Stimulated activated CD8-positive, alpha-beta memory T cell treated with anti-CD3 and anti-CD28 coated beads, Interleukin-7, amount 100 ng/mL, for 48 hours (primary cell): ENCODE measurements around the gene VAV3.
"Not testable (repeated sequence)": the region's sequence is repeated elsewhere in the genome, so short reads cannot be mapped to it uniquely, and the experiment has no call there.

ENCODE experiments used
- DNase-seq, 2 donors: peaks; one replicate each; pipeline ENCODE4 v3.0.0-alpha.2; 2020; ENCODE audit warnings: low read depth in 1 of 2; ENCODE audit errors: extremely low read depth in 1 of 2

VAV3 gene

DNA sequence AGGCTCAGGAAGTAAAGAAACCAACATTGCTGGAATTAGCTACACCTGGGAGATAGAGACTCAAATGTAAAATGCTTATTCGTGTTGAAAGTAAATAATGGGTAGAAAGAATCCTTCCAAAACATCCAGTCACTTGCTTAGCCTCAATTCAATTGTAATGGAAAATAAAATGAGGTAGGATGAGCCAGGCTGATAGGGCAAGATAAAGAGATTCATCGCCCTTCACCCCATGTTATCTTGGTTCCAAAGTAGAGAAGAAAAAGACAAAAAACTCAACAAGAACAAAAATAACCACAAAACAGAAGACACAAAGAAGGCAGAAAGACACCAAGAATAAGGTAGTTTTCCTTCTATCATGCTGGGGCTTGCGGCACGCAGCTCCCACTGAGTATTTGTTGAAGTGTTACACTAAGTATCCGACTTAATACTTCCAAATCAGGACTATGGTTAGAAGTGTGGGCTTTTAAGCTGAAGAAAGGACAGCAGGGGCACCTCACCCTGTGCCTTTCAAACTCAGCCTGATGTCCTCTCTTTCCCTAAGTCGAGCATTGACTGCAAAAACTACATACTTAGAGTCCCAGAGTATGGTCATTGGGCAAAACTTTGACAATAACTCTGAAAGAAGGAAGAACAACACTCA is 202.1 kb downstream of the VAV3 start:
- DNase-seq, result no peak

DNA sequence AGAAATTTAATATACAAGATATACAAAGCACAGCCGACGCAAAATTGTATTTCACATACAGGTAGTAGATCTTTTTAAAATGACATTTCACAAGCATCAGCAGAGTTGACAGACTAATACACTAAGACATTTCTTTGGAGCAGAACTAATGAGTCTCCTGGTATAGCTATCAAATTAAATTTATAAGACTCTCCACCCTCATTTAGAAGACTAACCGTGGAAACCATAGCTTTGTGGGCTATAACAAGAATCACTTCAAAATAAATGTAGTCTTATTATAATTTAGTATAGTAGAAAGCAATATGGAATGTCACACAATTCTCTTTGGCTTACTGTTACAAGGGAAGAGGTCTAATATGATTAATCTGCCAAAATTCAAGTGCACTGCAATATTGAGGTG is 204.9 kb downstream of the VAV3 start:
- DNase-seq, result no peak

DNA sequence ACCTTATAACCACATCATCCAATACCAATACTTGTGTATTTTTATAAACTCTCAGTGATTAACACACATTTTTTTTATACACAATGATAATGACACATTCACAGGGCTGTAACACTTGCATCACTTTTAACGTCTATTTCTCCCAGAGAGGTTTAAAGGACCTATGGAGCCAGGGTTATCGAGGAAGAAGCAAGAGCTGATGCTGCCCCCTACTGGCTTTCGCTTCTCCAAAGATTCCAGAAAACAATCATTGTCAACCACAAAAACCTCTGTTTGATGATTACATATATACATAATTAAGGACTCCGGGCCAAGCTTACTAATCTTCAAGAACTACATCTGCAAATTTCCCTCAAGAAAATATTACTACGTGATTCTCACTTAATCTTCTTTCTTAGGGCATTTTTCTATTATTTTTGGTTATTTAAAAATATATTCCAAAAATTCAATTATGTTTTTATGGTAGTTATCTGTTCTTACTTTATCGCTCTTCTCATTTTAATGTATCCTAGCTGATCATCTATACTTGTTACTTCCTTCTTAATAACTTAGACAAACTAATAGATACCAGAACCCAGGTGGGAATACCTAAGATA is 214.5 kb downstream of the VAV3 start:
- peak in 1 of 2 donors; percentile 18 for DNase-seq

DNA sequence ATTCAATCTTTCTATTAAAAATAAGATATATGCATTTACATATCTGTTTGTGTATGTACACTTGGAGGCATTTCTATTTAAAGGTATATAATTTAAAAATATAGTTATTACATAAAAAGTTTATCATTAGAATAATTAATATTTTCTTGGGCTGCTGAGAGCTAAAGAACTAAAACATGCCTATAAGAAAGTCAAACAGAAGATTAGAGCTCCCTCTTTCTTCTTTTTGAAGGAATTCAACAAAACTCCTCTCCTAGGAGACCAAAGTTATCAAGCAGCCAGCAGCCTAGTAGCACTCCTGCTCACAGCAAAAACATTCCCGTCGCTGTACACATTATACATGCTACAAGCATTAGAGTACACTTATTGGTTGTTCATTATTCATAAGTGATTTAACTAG is 216.4 kb downstream of the VAV3 start:
- DNase-seq, result no peak

DNA sequence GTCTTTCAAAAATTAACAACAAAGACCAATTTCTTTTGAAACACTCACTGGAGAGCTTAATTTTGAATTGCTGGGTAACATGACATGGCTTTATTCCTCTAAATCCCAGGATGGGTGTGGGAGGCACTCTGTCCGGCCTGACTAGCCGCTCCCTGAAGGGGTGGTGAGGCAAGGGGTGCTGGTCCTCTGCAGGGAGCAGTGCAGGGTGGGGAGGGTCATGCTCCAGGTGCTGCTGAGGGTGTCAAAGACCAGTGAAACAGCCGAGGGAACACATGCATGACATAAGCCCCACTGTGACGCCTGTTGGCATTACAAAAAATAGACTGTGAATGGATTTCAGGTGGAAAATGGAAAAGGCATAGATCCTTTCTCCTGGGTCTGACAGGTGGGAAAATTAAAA is 223.7 kb downstream of the VAV3 start:
- no peak for DNase-seq

DNA sequence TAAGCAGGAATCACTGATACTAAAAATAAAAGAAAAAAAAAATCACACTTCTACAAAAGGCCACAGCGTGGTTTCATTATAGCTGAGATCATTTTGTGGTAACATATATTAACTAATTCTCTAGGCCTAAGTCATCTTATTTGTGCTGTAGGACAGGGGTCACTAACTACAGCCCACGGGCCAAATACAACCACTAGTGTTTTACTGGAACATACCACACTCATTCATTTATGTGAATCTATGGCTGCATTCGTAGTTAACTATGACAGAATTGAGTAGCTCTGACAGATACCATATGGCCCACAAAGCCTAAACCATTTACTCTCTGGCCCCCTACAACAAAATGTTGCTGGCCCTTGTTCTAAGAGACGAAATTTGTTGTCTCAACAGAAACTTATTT is 224.4 kb downstream of the VAV3 start:
- DNase-seq, result no peak

DNA sequence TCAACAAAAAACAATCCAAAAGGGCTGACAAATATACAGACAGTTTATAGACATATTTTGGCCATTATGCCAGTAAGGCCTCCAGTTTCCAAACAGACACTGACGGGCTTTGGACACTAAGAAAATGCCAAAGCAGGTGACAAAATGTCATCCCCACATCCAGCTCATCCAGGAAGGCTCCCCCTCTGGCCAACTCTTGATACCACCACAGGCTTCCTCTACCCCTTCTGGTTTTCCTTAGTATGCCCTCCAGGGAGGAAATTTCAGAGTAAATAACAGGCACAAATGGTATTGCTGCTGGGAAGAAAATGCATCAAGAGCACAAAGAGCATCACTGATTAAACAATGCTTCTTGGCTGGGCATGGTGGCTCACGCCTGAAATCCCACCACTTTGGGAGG is 225.3 kb downstream of the VAV3 start:
- no peak for DNase-seq

DNA sequence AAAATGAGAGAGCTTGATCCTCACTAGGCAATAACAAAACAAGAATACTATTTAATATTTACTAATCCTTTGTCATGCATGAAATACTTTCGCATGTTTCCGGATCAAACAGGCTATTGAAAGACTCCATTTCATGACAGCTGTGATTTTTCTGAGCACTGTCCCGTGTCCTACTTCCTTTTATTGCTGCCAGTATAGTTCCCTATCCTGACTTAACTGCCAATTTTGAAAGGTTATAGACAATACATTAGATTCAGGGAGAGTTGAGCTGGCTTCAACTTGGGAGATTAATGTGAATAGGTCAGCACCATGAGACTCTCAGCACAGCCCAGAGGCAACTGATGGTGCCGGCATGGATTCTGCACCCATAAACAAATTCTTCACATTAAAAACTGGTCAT is 225.8 kb downstream of the VAV3 start:
- no peak for DNase-seq

DNA sequence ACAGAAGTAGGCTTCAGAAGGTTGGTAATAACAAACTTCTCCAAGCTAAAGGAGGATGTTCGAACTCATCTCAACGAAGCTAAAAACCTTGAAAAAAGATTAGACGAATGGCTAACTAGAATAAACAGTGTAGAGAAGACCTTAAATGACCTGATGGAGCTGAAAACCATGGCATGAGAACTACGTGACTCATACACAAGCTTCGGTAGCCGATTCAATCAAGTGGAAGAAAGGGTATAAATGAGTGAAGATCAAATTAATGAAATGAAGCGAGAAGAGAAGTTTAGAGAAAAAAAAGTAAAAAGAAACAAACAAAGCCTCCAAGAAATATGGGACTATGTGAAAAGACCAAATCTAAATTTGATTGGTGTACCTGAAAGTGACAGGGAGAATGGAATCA is 231.6 kb downstream of the VAV3 start:
- DNase-seq, result not testable (repeated sequence)

DNA sequence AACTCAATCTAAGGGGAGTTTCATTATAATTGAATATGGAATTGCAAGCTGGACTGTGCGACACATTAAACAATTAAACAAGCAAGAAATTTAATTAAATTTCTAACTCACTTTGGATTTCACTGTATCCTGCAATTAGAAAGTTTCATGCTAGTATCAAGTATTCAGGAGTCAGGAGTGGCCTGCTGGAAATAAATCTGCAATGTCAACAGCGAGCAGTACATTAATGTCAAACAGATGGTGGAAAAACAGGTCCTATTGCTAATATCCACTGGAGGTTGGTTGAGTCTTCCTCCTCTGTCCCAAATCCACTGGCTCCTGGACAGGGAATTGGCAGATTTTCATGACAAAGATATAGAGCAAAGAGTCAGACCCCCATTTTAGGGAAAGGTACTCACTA is 237.1 kb downstream of the VAV3 start:
- DNase-seq, result no peak

DNA sequence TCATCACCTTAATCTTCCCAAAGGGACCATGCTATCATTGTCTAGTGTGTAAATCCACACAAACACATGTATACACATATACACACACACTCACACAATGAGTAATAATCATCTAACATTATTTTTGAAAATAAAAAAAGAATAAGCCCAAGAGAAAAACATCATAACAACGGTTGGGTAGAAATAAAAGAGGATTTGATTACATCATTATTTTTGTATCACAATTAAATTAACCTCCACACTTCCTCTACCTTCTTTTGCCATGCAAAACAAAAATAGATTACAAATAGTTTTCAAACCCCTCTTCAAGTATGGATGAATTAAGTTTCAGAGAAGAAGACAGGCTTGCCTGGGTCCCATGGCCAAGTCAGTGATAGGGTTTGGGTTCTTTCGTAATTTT is 238.1 kb downstream of the VAV3 start:
- no peak for DNase-seq

DNA sequence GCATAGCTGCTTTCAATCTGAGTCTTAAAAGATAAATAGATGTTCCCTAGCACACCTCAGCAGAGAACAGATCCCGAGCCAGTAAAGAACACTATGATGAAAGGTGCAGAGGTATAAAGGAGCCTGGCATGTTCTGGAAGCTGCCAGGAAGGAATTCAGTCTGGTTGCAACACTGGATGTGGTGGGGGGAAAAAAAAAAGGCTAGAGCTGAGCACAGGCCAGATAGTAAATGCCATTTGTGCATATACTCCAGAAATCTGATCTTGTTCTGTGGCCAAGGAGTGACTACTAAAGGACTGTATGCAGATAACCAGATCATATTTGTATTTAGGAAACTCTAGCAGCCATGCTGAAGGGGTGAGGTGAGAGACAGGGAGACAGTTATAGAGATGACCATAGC is 240.3 kb downstream of the VAV3 start:
- no peak for DNase-seq

DNA sequence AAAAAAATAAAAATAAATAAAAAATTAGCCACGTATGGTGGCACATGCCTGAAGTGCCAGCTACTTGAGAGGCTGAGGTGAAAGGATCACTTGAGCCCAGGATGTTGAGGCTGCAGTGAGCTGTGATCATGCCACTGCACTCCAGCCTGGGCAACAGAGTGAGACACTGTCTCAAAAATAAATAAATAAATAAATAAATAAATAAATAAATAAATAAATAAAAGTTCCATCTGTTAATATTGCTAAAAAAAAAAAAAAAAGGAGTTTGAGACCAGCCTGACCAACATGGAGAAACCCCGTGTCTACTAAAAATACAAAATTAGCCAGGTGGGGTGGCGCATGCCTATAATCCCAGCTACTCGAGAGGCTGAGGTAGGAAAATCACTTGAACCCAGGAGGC is 244.8 kb downstream of the VAV3 start:
- DNase-seq, result not testable (repeated sequence)

DNA sequence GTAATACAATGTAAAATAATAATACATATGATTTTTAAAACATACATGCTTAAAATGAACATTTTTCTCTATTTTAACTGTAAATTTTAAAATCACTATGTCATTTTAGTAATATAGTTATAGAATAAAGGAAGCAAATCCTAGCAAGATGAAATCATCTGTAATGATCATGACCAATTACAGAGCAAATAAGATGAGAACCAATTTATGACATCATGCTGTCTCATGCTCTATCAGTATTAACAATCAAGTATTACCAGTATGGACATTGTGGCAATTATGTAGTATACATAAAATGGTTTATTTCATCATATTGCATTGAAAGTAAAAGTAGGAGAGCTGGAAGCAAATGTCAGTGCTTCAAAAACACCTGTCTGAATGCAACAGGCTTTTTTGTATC is 255.0 kb downstream of the VAV3 start:
- DNase-seq, result no peak

DNA sequence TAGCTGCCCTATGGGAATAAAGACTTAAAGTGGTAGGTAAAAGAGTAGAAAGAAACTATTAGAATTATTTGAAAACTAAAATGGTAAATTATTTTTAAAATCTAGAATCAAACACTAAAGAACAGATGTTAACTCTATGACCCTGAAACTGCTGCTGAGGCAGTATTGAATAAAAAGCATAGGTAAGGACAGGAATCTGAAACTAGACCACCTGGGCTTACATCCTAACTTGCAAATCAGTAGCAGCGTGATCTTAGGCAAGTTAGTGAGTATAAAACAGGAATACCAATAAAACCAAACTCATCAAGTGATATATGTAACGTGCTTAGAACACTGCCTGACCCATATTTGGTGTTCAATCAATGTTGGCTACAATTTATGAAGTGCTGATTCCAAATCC is 257.9 kb downstream of the VAV3 start:
- no peak for DNase-seq

DNA sequence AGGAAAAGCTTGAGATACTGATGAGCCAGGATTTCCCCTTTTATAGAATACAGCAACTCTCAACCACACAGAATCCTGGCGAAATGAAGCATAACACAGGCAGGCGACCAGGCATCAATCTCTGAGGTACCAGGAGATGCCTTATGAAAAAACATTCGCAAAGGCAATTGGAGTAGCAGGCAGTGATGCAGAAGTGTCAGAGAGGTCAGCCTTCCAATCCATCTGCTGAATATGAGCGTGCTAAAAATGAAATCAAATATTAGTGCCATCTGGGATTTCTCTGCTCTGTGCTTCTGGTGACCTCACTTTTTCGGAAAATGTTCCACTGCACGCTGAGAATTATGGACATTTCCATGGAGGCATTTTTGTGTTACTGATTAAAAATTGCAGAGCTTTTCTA is 258.8 kb downstream of the VAV3 start:
- DNase-seq, result no peak

DNA sequence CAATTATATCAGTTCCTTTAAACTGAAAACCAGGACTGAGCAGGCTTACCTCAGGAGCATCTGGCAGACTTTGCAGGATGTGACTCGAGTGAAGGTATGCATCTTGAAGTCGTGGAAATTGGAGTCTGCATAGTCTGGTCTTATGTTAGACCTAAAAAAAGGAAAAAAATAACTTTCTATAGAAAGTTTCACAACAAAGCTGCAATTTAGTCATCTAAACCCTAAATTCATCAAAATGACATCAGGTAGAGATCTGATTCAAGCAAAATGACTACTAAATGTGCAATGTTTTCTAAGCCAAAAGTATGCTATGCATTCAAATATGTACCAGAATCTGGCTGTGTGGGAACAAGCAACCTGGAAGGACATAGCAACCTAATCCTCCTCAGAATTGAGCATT is 260.1 kb downstream of the VAV3 start:
- DNase-seq, result no peak

DNA sequence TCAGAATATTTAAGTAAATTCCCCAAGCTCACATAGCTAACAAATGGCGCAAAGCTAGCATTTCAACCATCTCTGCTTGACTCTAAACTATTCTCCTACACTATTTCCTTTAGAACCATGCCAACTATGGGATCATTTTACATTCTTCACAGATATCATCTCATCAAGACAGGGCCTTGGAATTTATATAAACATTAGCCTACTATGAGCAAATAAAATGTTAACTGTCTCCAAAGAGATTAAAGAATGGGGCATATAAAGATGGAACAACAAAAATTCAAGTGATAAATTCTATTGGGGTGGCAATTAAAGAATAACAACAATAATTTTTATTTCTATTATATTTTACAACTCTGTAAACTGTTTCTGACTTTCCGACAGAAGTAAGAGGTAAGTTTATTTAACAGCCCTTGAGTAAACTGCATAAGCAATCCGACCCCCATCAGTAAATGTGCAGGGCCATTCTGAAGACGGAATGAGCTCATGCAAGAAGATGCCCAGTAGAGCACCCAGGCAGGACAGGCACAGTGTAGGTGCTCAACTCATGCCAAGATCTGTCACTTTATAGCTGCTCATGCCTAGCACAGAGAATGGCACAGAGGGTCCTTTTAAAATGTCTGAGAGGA is 261.9 kb downstream of the VAV3 start:
- no peak for DNase-seq

DNA sequence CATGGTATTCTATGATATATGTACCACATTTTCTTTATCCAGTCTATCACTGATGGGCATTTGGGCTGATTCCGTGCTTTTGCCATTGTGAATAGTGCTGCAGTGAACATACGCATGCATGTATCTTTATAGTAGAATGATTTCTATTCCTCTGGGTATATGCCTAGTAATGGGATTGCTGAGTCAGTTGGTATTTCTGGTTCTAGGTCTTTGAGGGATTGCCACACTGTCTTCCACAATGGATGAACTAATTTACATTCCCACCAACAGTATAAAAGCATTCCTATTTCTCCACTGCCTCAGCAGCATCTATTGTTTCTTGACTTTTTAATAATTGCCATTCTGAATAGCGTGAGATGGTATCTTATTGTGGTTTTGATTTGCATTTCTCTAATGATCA is 264.3 kb downstream of the VAV3 start:
- DNase-seq, result not testable (repeated sequence)

DNA sequence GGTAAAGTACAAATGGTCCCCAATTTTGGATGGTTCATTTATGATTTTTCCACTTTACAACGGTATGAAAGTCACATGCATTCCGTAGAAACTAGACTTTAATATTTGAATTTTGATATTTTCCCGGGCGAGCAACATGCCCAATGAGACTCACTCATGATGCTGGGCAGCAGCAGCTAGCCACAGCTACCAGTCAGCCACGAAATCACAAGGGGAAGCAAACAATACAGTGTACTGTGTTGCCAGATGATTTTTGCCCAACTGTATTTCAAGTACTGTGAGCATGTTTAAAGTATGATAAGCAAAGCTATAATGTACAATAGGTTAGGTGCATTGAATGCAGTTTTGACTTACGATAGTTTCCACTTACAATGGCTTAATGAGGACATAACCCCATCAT is 266.8 kb downstream of the VAV3 start:
- DNase-seq, result no peak

DNA sequence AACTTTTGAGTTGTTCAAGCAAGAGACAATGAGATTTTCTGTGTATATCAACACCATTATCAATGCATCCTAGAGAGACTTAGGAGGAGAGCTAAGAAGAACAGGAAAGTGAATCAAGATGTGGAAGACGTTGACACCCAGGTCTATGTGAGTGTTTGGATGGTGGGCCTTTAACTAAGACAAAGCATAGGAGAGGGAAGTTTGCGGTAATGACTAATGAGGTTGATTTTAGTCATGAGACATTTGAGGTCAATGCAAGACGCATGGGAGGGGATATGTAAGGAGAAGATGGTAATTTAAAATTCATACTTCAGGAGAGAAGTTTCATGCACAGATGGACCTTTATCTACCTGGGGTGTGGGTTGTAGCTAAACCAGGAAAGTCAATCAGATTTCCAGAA is 269.6 kb downstream of the VAV3 start:
- no peak for DNase-seq

DNA sequence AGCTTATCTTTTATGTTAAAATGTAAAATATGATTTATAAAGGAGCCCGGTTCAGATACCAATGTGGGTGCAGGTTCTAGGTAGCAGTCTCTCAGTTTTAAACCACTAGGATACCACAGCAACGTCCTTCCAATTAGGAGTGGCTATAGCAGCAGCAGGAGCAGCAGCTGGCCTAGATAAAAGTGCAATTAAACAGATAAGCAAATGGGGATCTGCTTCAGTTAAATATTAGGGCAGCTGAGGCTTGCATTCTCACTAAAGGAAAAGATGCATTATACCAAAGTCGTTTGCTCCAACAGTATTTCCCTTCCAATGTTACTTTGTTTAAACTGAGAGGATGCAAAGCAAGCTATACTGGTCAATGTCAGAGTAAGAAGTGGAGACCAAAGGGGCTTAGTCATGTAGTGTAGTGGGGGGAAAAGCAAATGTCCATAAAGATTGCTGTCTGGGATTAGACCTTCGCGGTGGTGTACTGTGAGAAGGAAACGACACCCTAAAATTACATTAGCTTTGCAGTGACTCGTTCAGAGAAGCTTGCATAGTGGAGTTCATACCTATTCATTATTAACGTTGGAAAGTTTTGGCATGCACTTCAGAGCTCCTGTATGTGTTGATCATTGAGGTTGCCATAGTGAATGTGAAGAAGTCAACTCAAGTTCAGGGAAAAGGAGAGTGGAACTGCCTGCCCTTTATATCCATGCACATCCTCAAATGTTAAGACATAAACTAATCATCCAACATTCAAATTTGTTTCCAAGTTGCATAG is 272.2 kb downstream of the VAV3 start:
- DNase-seq, result no peak
